Testis (tissue), 3 donors: ENCODE measurements around the gene RNF217. TPM values are rescaled to one million over a fixed set of nuclear protein-coding genes. Genes with fewer than 3 reads are reported as not detected.

Experiments
- DNase-seq: peaks from one replicate; pipeline ENCODE4 v3.0.0-alpha.2; 2019
- H3K27ac ChIP-seq, 2 donors: fragments of 200-600 bp; sonication (generic); one replicate each; pipeline ENCODE4 v1.5.1; 2019
- H3K27me3 ChIP-seq: fragments of 200-600 bp; sonication (generic); one replicate; pipeline ENCODE4 v1.5.1; 2019
- H3K36me3 ChIP-seq: fragments of 200-600 bp; sonication (generic); one replicate; pipeline ENCODE4 v1.5.1; 2017; ENCODE audit warnings: low read depth; ENCODE audit errors: missing control alignments
- H3K4me1 ChIP-seq: fragments of 200-600 bp; sonication (generic); one replicate; pipeline ENCODE4 v1.5.1; 2019
- H3K4me3 ChIP-seq, 2 donors: fragments of 200-600 bp; sonication (generic); one replicate each; pipeline ENCODE4 v1.5.1; 2017 to 2019
- H3K9me3 ChIP-seq: fragments of 200-600 bp; sonication (generic); one replicate; pipeline ENCODE4 v1.5.1; 2017
- POLR2A ChIP-seq: fragments of 450-650 bp; IDR thresholded peaks from one replicate; pipeline ENCODE4 v1.6.1; 2017; ENCODE audit warnings: antibody characterized with exemption, mild to moderate bottlenecking, moderate library complexity
- WGBS, 2 donors: methylation state at CpG; one replicate each; pipeline ENCODE4 v1.1.5; 2018; 5-methylcytosine and 5-hydroxymethylcytosine counted together
- intact Hi-C: fragments of 100-400 bp; cut with DNase I; formaldehyde crosslinking; loops from one replicate; pipeline ENCODE4 v1.15.1; 2023; ENCODE audit warnings: low total_unique reads
- polyA plus RNA-seq: library from polyadenylated mRNA; stranded (reverse); fragments of 350-450 nt; fragmentation: Illumina TruSeq; extraction: RNeasy Lipid Tissue Mini Kit (QIAGEN cat#74804); gene quantifications from one replicate; pipeline ENCODE4 v1.2.3, GENCODE V29; 2014; ENCODE audit warnings: low read depth, low replicate concordance; ENCODE audit not compliant: insufficient read depth
- total RNA-seq, 2 donors: library from RNA; depleted of rRNA; stranded (reverse); fragments of >200 nt; gene quantifications; one replicate each; pipeline ENCODE4 v1.2.3, GENCODE V29; 2016
- TF ChIP-seq, protein P1 (sequence below), 3 experiments: fragments of 450-650 bp in 2 of 3; fragments of 200-600 bp in 1 of 3; sonication (generic) in 1 of 3; IDR thresholded peaks; one replicate each; pipeline ENCODE4 v1.5.1; 2016 to 2019; ENCODE audit warnings: antibody characterized with exemption in 3 of 3, mild to moderate bottlenecking in 2 of 3, moderate library complexity in 1 of 3

Gene RNF217
- total and polyA plus RNA-seq, 3 donors from 2014 or later, result 25.1 to 48.0 (median 33.3) TPM

DNA sequence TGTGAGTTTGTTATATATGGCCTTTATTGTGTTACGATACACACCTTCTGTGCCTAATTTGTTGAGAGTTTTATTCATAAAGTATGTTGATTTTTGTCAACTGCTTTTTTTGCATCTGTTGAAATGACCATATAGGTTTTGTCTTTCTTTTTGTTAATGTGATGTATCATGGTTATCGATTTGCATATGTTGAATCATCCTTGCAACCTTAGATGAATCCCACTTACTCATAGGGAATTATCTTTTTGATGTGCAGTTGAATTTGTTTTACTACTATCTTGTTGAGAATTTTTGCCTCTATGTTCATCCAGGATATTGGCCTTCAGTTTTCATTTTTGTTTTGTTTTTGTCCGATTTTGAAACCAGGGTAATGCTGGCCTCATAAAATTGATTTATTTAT, 145.7 kb downstream of the RNF217 start:
- no peak overlapping the region for H3K27ac ChIP-seq
- no peaks in the 10 kb centered on the region for H3K9me3 ChIP-seq
- intact Hi-C loops, result no loop called here
- WGBS, 2 donors, result 91 to 92% methylated on average over 3 of the region's 3 CpGs
- H3K36me3 ChIP-seq, result no peaks in the 10 kb centered on the region
- H3K27me3 ChIP-seq, result no peaks in the 10 kb centered on the region
- no peak for DNase-seq
- no peaks in the 10 kb centered on the region for H3K4me1 ChIP-seq
- no peak for TF ChIP-seq POLR2A
- TF ChIP-seq, protein P1, sequence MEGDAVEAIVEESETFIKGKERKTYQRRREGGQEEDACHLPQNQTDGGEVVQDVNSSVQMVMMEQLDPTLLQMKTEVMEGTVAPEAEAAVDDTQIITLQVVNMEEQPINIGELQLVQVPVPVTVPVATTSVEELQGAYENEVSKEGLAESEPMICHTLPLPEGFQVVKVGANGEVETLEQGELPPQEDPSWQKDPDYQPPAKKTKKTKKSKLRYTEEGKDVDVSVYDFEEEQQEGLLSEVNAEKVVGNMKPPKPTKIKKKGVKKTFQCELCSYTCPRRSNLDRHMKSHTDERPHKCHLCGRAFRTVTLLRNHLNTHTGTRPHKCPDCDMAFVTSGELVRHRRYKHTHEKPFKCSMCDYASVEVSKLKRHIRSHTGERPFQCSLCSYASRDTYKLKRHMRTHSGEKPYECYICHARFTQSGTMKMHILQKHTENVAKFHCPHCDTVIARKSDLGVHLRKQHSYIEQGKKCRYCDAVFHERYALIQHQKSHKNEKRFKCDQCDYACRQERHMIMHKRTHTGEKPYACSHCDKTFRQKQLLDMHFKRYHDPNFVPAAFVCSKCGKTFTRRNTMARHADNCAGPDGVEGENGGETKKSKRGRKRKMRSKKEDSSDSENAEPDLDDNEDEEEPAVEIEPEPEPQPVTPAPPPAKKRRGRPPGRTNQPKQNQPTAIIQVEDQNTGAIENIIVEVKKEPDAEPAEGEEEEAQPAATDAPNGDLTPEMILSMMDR (IDR thresholded peaks at IDR 0.05), result no peak
- H3K4me3 ChIP-seq, result no peak overlapping the region

DNA sequence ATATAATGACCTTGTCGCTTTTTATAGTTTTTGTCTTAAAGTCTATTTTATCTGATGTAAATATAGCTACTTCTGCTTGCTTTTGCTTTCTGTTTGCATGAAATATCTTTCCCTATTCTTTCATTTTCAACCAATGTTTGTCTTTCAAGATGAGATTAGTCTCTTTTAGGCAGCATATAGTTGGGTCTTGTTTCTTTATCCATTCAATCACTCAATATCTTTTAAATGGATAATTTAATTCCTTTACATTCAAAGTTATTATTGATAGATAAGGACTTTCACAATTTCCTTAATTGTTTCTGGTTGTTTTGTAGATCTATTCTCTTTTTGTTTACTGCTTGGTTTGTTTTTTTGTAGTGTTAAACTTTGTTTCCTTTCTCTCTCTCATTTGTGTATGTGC, 147.8 kb downstream of the RNF217 start:
- H3K27me3 ChIP-seq, result no peaks in the 10 kb centered on the region
- WGBS, 2 donors, result 100% methylated on average over 1 of the region's 1 CpG
- H3K4me3 ChIP-seq, result no peak overlapping the region
- TF ChIP-seq, protein P1 (IDR thresholded peaks at IDR 0.05), result no peak
- TF ChIP-seq POLR2A, result no peak
- H3K9me3 ChIP-seq, result no peaks in the 10 kb centered on the region
- DNase-seq, result no peak
- no peak overlapping the region for H3K27ac ChIP-seq
- no peaks in the 10 kb centered on the region for H3K36me3 ChIP-seq
- no peaks in the 10 kb centered on the region for H3K4me1 ChIP-seq
- intact Hi-C loops, result loop anchor here (5.0 kb wide), 1 partner anchor 238 kb away; no protein-coding TSS in a partner anchor

DNA sequence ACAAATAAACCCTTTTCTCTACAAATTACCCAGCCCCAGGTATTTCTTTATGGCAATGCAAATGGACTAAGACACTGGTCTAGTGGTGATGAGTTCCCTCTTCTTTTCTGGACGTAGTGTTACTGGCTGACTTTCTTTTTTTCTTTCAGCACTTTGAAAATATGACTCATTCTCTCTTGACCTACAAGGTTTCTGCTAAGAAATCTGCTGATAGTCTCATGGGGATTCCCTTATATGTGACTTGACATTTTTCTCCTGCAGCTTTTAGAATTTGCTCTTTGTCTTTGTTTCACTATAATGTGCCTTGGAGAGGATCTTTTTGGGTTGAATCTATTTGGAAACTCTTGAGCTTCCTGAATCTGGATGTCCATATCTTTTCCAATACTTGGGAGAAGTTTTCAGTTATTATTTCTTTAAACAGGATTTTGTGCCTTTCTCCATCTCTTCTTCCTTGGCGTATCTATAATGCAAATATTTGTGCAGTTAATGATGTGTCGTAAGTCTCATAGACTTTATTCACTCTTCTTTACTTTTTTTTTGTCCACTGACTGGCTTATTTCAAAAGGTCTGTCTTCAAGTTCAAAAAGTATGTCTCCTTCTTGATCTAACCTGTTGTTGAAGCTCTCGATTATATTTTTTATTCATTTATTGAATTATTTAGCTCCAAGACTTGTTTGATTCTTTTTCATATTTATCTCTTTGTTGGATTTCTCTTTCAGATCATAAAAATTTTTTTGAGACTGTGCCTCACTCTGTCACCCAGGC, 149.2 kb downstream of the RNF217 start:
- Histone ChIP-seq H3K9me3 (no peaks in the 10 kb centered on the region), H3K27me3 (no peaks in the 10 kb centered on the region), H3K4me1 (no peaks in the 10 kb centered on the region), H3K4me3 (no peak overlapping the region), H3K27ac (no peak overlapping the region), H3K36me3 (no peaks in the 10 kb centered on the region)
- intact Hi-C loops, result loop anchor here (5.0 kb wide), 1 partner anchor 239 kb away; no protein-coding TSS in a partner anchor
- no peak for DNase-seq
- 93% methylated on average over 4 of the region's 4 CpGs for WGBS, 2 donors
- TF ChIP-seq POLR2A, result no peak
- TF ChIP-seq, protein P1 (IDR thresholded peaks at IDR 0.05), result no peak

DNA sequence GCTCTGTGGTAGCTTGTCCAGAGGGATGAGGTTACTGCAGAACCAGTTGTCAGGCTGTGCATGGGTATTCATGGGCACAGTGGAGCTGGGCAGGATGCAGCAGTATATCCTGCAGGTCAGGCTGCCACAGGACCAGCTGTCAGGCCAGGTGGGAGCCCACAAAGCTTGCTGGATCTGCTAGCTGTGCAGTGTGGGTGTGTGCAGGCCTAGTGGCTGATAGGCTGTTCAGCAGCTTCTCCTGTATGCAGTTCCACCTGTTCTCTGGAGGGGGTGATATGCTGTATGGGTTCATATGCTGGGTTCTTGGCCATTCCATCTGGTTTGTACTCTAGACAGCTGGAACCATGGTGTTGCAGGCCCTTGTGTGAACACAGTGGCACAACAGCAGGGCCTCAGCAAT, 150.7 kb downstream of the RNF217 start:
- no peaks in the 10 kb centered on the region for H3K36me3 ChIP-seq
- H3K27ac ChIP-seq, result no peak overlapping the region
- intact Hi-C loops, result loop anchor here (5.0 kb wide), 1 partner anchor 241 kb away; no protein-coding TSS in a partner anchor
- H3K9me3 ChIP-seq, result no peaks in the 10 kb centered on the region
- no peaks in the 10 kb centered on the region for H3K4me1 ChIP-seq
- TF ChIP-seq, protein P1 (IDR thresholded peaks at IDR 0.05), result no peak
- no peak for TF ChIP-seq POLR2A
- H3K4me3 ChIP-seq, result no peak overlapping the region
- no peak for DNase-seq
- no peaks in the 10 kb centered on the region for H3K27me3 ChIP-seq
